GM23338 (cell line): Measurements from ENCODE around the gene PHOSPHO1. TPM values are rescaled to one million over a fixed set of nuclear protein-coding genes. Genes with fewer than 3 reads are reported as not detected.

Experiments
- ATAC-seq: fragments of 200-7000 bp; cut with Tn5 transposase; 3 replicates; pipeline ENCODE4 v1.9.1; 2020
- DNase-seq: peaks from one replicate; pipeline ENCODE4 v3.0.0-alpha.2; 2015; ENCODE audit warnings: low spot score
- H2AFZ ChIP-seq: fragments of 200-600 bp; sonication (generic); 2 replicates; pipeline ENCODE4 v1.8.0; 2016; ENCODE audit warnings: antibody characterized with exemption, mild to moderate bottlenecking, moderate library complexity
- H3F3A ChIP-seq: fragments of 200-600 bp; sonication (generic); replicated peaks from 2 replicates; pipeline ENCODE4 v1.8.0; 2017; ENCODE audit warnings: antibody characterized with exemption, mixed run types, low read depth
- H3K27ac ChIP-seq: fragments of 200-600 bp; sonication (generic); 2 replicates; pipeline ENCODE4 v1.6.1; 2016; ENCODE audit warnings: low read depth
- H3K27me3 ChIP-seq: fragments of 200-600 bp; sonication (generic); 2 replicates; pipeline ENCODE4 v1.8.0; 2016; ENCODE audit warnings: mild to moderate bottlenecking, mixed run types, moderate library complexity; ENCODE audit not compliant: insufficient read depth
- H3K36me3 ChIP-seq: fragments of 200-600 bp; sonication (generic); 2 replicates; pipeline ENCODE4 v1.8.0; 2016; ENCODE audit warnings: mild to moderate bottlenecking; ENCODE audit not compliant: insufficient read depth
- H3K4me1 ChIP-seq: fragments of 200-600 bp; sonication (generic); 2 replicates; pipeline ENCODE4 v1.8.0; 2016; ENCODE audit warnings: mild to moderate bottlenecking, moderate library complexity; ENCODE audit not compliant: insufficient read depth
- H3K4me2 ChIP-seq: fragments of 200-600 bp; sonication (generic); 2 replicates; pipeline ENCODE4 v1.7.1; 2017; ENCODE audit warnings: mixed run types
- H3K4me3 ChIP-seq: fragments of 200-600 bp; sonication (generic); 2 replicates; pipeline ENCODE4 v1.6.1; 2016; ENCODE audit warnings: mixed run types
- H3K79me2 ChIP-seq: fragments of 200-600 bp; sonication (generic); replicated peaks from 2 replicates; pipeline ENCODE4 v1.8.0; 2017; ENCODE audit warnings: mild to moderate bottlenecking; ENCODE audit not compliant: insufficient read depth
- H3K9me2 ChIP-seq: fragments of 200-600 bp; sonication (generic); 2 replicates; pipeline ENCODE4 v1.8.0; 2017; ENCODE audit not compliant: insufficient read depth
- H4K20me1 ChIP-seq: fragments of 200-600 bp; sonication (generic); replicated peaks from 2 replicates; pipeline ENCODE4 v1.8.0; 2017; ENCODE audit warnings: mild to moderate bottlenecking; ENCODE audit not compliant: insufficient read depth
- H3K27ac Mint-ChIP-seq: 2 replicates; pipeline ENCODE4 v1.8.0; 2020; ENCODE audit warnings: inconsistent platforms, mild to moderate bottlenecking, moderate library complexity, mixed read lengths
- H3K27me3 Mint-ChIP-seq: 3 replicates; pipeline ENCODE4 v1.8.0; 2022; ENCODE audit warnings: low read depth, mild to moderate bottlenecking, moderate library complexity, mixed read lengths, inconsistent platforms; ENCODE audit not compliant: insufficient read depth, poor library complexity
- H3K36me3 Mint-ChIP-seq: 3 replicates; pipeline ENCODE4 v1.8.0; 2021; ENCODE audit warnings: low read depth, mild to moderate bottlenecking, inconsistent platforms, moderate library complexity, mixed read lengths
- H3K4me1 Mint-ChIP-seq: 3 replicates; pipeline ENCODE4 v1.8.0; 2020; ENCODE audit warnings: mild to moderate bottlenecking, inconsistent platforms, mixed read lengths
- H3K4me3 Mint-ChIP-seq: 3 replicates; pipeline ENCODE4 v1.8.0; 2021; ENCODE audit warnings: moderate library complexity, mild to moderate bottlenecking, inconsistent platforms, mixed read lengths
- H3K9me3 Mint-ChIP-seq: 3 replicates; pipeline ENCODE4 v1.8.0; 2020; ENCODE audit warnings: moderate library complexity, mild to moderate bottlenecking, inconsistent platforms, mixed read lengths
- CREB1 ChIP-seq: fragments of 250-450 bp; sonication (Bioruptor Pico); IDR thresholded peaks from 2 replicates; pipeline ENCODE4 v1.5.0; 2020; ENCODE audit warnings: low read depth, mild to moderate bottlenecking, moderate library complexity
- ETS1 ChIP-seq: IDR thresholded peaks from 2 replicates; pipeline ENCODE4 v1.6.1; 2016; ENCODE audit warnings: antibody characterized with exemption
- EZH2 ChIP-seq: fragments of 200-600 bp; sonication (generic); IDR thresholded peaks from one replicate; pipeline ENCODE4 v1.8.0; 2017; ENCODE audit warnings: antibody characterized with exemption, mild to moderate bottlenecking, low read depth; ENCODE audit not compliant: unreplicated experiment
- EZH2phosphoT487 ChIP-seq: fragments of 200-600 bp; sonication (generic); IDR thresholded peaks from one replicate; pipeline ENCODE4 v1.8.1; 2018; ENCODE audit warnings: antibody characterized with exemption; ENCODE audit not compliant: unreplicated experiment
- JUNB ChIP-seq: IDR thresholded peaks from one replicate; pipeline ENCODE4 v1.6.1; 2016; ENCODE audit warnings: antibody characterized with exemption; ENCODE audit not compliant: unreplicated experiment
- NANOG ChIP-seq: IDR thresholded peaks from 2 replicates; pipeline ENCODE4 v1.6.1; 2016; ENCODE audit warnings: antibody characterized with exemption, borderline replicate concordance
- POLR2AphosphoS5 ChIP-seq: IDR thresholded peaks from 2 replicates; pipeline ENCODE4 v1.6.1; 2016; ENCODE audit warnings: antibody characterized with exemption, low read depth
- REST ChIP-seq: IDR thresholded peaks from one replicate; pipeline ENCODE4 v1.6.1; 2018; ENCODE audit warnings: antibody characterized with exemption; ENCODE audit not compliant: unreplicated experiment
- STAT1 ChIP-seq: IDR thresholded peaks from one replicate; pipeline ENCODE4 v1.6.1; 2016; ENCODE audit warnings: antibody characterized with exemption; ENCODE audit not compliant: unreplicated experiment
- ZNF114 ChIP-seq: fragments of 250-450 bp; sonication (Bioruptor Pico); IDR thresholded peaks from 2 replicates; pipeline ENCODE4 v1.5.0; 2020; ENCODE audit warnings: mild to moderate bottlenecking, moderate library complexity
- ZNF331 ChIP-seq: fragments of 250-450 bp; sonication (Bioruptor Pico); IDR thresholded peaks from 2 replicates; pipeline ENCODE4 v1.5.0; 2020; ENCODE audit warnings: low read depth, mild to moderate bottlenecking, moderate library complexity
- polyA plus RNA-seq: library from polyadenylated mRNA; unstranded; fragments of >200 nt; fragmentation: Nextera tagmentation; extraction: Ambion mirVana; gene quantifications from 2 replicates; pipeline ENCODE4 v1.2.1, GENCODE V29; 2016
- total RNA-seq: library from RNA; depleted of rRNA; stranded (reverse); fragments of >200 nt; shearing (Covaris generic); gene quantifications from 2 replicates; pipeline ENCODE4 v1.2.3, GENCODE V29; 2014
- TF ChIP-seq, protein P1 (sequence below): fragments of 250-450 bp; sonication (Bioruptor Pico); IDR thresholded peaks from 2 replicates; pipeline ENCODE4 v1.5.0; 2020; ENCODE audit warnings: mild to moderate bottlenecking, moderate library complexity
- TF ChIP-seq, protein P2 (sequence below), 2 experiments: fragments of 200-600 bp in 1 of 2; sonication (generic) in 1 of 2; conservative IDR thresholded peaks; 2 replicates each; pipeline versions ENCODE4 v1.5.1 to v1.6.1; 2016 to 2017; ENCODE audit warnings: antibody characterized with exemption in 2 of 2, low read depth in 2 of 2, mild to moderate bottlenecking in 2 of 2, moderate library complexity in 1 of 2

The PHOSPHO1 gene
- total and polyA plus RNA-seq, 2 experiments from 2014 or later: 0.71 to 2.2 TPM

DNA sequence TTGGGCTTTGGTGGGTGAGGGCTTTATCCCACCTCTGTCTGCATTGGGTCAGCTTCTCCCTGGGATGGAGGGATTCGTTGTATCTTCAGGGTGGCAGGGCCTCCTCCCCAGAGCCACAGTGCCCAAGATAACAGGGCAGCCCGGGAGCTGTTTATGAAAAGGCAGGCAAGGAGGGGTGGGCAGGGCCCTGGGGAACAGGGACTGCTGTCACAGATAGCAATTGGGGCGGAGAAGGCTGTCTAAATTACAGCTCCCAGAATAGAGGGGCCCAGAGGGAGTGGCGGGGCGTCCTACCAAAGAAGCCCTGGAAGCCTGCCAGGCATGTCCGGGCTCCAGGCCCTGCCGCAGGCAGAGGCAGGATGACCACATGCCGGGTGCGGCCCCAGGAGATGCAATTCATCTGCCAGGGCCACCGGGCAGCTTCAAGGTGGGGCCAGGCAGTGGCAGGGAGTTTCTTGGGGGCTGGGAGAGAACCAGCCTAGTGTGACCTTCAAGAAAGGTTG is 18.8 kb upstream of the PHOSPHO1 start:
- Histone ChIP-seq H3K36me3 (no peaks in the 10 kb centered on the region), H2AFZ (no peak overlapping the region), H3F3A (no peaks in the 10 kb centered on the region), H3K4me2 (no peak overlapping the region), H3K9me2 (no peaks in the 10 kb centered on the region), H3K27me3 (no peaks in the 10 kb centered on the region), H4K20me1 (no peaks in the 10 kb centered on the region), H3K4me1 (no peaks in the 10 kb centered on the region), H3K4me3 (no peak overlapping the region), H3K27ac (no peak overlapping the region), H3K79me2 (no peaks in the 10 kb centered on the region)
- DNase-seq (no peak), ATAC-seq (no peak; the same call in 2 of the 3 replicates)
- no peak overlapping the region for H3K4me3 Mint-ChIP-seq
- H3K27ac Mint-ChIP-seq: no peak overlapping the region
- no peaks in the 10 kb centered on the region for H3K36me3 Mint-ChIP-seq
- peaks cover 3% of the 10 kb centered on the region; the same call in 1 of the 3 replicates for H3K4me1 Mint-ChIP-seq
- no peak for TF ChIP-seq NANOG
- TF ChIP-seq ETS1: no peak
- no peak for TF ChIP-seq POLR2AphosphoS5
- TF ChIP-seq ZNF114: no peak
- TF ChIP-seq STAT1: no peak
- TF ChIP-seq, protein P1, sequence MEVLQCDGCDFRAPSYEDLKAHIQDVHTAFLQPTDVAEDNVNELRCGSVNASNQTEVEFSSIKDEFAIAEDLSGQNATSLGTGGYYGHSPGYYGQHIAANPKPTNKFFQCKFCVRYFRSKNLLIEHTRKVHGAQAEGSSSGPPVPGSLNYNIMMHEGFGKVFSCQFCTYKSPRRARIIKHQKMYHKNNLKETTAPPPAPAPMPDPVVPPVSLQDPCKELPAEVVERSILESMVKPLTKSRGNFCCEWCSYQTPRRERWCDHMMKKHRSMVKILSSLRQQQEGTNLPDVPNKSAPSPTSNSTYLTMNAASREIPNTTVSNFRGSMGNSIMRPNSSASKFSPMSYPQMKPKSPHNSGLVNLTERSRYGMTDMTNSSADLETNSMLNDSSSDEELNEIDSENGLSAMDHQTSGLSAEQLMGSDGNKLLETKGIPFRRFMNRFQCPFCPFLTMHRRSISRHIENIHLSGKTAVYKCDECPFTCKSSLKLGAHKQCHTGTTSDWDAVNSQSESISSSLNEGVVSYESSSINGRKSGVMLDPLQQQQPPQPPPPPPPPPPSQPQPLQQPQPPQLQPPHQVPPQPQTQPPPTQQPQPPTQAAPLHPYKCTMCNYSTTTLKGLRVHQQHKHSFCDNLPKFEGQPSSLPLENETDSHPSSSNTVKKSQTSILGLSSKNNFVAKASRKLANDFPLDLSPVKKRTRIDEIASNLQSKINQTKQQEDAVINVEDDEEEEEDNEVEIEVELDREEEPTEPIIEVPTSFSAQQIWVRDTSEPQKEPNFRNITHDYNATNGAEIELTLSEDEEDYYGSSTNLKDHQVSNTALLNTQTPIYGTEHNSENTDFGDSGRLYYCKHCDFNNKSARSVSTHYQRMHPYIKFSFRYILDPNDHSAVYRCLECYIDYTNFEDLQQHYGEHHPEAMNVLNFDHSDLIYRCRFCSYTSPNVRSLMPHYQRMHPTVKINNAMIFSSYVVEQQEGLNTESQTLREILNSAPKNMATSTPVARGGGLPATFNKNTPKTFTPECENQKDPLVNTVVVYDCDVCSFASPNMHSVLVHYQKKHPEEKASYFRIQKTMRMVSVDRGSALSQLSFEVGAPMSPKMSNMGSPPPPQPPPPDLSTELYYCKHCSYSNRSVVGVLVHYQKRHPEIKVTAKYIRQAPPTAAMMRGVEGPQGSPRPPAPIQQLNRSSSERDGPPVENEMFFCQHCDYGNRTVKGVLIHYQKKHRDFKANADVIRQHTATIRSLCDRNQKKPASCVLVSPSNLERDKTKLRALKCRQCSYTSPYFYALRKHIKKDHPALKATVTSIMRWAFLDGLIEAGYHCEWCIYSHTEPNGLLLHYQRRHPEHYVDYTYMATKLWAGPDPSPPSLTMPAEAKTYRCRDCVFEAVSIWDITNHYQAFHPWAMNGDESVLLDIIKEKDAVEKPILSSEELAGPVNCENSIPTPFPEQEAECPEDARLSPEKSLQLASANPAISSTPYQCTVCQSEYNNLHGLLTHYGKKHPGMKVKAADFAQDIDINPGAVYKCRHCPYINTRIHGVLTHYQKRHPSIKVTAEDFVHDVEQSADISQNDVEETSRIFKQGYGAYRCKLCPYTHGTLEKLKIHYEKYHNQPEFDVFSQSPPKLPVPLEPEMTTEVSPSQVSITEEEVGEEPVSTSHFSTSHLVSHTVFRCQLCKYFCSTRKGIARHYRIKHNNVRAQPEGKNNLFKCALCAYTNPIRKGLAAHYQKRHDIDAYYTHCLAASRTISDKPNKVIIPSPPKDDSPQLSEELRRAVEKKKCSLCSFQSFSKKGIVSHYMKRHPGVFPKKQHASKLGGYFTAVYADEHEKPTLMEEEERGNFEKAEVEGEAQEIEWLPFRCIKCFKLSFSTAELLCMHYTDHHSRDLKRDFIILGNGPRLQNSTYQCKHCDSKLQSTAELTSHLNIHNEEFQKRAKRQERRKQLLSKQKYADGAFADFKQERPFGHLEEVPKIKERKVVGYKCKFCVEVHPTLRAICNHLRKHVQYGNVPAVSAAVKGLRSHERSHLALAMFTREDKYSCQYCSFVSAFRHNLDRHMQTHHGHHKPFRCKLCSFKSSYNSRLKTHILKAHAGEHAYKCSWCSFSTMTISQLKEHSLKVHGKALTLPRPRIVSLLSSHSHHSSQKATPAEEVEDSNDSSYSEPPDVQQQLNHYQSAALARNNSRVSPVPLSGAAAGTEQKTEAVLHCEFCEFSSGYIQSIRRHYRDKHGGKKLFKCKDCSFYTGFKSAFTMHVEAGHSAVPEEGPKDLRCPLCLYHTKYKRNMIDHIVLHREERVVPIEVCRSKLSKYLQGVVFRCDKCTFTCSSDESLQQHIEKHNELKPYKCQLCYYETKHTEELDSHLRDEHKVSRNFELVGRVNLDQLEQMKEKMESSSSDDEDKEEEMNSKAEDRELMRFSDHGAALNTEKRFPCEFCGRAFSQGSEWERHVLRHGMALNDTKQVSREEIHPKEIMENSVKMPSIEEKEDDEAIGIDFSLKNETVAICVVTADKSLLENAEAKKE (CRISPR knock-in tag): no peak
- TF ChIP-seq EZH2phosphoT487: no peak
- TF ChIP-seq, protein P2, sequence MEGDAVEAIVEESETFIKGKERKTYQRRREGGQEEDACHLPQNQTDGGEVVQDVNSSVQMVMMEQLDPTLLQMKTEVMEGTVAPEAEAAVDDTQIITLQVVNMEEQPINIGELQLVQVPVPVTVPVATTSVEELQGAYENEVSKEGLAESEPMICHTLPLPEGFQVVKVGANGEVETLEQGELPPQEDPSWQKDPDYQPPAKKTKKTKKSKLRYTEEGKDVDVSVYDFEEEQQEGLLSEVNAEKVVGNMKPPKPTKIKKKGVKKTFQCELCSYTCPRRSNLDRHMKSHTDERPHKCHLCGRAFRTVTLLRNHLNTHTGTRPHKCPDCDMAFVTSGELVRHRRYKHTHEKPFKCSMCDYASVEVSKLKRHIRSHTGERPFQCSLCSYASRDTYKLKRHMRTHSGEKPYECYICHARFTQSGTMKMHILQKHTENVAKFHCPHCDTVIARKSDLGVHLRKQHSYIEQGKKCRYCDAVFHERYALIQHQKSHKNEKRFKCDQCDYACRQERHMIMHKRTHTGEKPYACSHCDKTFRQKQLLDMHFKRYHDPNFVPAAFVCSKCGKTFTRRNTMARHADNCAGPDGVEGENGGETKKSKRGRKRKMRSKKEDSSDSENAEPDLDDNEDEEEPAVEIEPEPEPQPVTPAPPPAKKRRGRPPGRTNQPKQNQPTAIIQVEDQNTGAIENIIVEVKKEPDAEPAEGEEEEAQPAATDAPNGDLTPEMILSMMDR (conservative IDR thresholded peaks at IDR 0.05; ENCODE audit: low read depth in 2 of 2): no peak
- TF ChIP-seq EZH2: no peak
- TF ChIP-seq ZNF331 (CRISPR knock-in tag): no peak
- no peak for TF ChIP-seq CREB1
- TF ChIP-seq REST: no peak
- TF ChIP-seq JUNB: no peak
- H3K27me3 Mint-ChIP-seq: peaks cover 2% of the 10 kb centered on the region
- no peaks in the 10 kb centered on the region; the same call in 2 of the 3 replicates for H3K9me3 Mint-ChIP-seq
